ENCODE measurements around the gene CDK4.
"Not testable (repeated sequence)": the region's sequence is repeated elsewhere in the genome, so short reads cannot be mapped to it uniquely, and the experiment has no call there.

Gene CDK4

DNA sequence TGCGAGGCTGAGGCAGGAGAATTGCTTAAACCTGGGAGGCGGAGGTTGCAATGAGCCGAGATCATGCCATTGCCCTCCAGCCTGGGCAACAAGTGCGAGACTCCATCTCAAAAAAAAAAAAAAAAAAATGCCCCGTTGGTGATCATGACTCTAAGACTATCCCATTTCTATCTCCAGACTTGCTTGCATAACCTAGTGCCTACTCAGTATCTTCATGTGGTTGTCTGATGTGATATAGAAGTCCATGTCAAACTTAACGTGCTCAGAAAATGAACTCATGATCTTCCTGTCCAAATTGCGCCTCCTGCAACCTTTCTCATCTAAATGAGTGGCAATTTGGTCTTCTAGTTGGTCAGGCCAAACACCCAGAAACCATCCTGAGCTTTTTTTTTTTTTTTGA is 25.8 kb upstream of the CDK4 start:
- no peak overlapping the region for H3K27ac ChIP-seq

GRCh38 chr12:57777367-57777766 is 25.3 kb upstream of the CDK4 start:
- no peak for TF ChIP-seq ZFX (IDR thresholded peaks at IDR 0.05; ENCODE audit: borderline replicate concordance)
- TF ChIP-seq CTCF (IDR thresholded peaks at IDR 0.05) = no peak
- H3K27ac ChIP-seq = no peak overlapping the region

More for the DNA sequence above, 25.8 kb upstream of the CDK4 start:
- TF ChIP-seq CTCF (IDR thresholded peaks at IDR 0.05) (no peak), ZFX (IDR thresholded peaks at IDR 0.05; ENCODE audit: borderline replicate concordance) (no peak)

DNA sequence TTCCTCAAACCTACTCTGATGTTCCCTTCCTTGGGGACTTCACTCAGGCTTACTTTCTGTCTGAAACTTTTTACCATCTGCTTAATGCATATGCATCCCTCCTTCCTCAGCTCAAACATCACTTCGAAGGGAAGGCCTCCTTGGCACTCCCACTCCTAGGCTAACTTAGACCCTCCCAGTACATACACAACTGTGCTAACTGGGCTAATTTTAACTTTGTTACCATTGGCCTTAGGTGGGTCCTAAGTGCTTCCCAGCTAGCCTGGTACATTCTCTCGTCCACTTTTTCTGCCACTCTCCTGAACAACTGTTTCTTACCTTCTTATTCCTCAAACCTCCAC is 24.1 kb upstream of the CDK4 start:
- H3K27ac ChIP-seq = no peak overlapping the region
- TF ChIP-seq ZFX (IDR thresholded peaks at IDR 0.05; ENCODE audit: borderline replicate concordance) = no peak
- no peak; the same call in 1 of the 2 replicates for TF ChIP-seq CTCF (IDR thresholded peaks at IDR 0.05)

- peak; percentile 13 for TF ChIP-seq CTCF (IDR thresholded peaks at IDR 0.05)
- no peak for TF ChIP-seq ZFX (IDR thresholded peaks at IDR 0.05; ENCODE audit: borderline replicate concordance)
- no peak overlapping the region for H3K27ac ChIP-seq
Observed at GRCh38 chr12:57775563-57776246, 23.6 kb upstream of the CDK4 start.

- TF ChIP-seq CTCF (IDR thresholded peaks at IDR 0.05) (no peak), ZFX (IDR thresholded peaks at IDR 0.05; ENCODE audit: borderline replicate concordance) (no peak)
- H3K27ac ChIP-seq = no peak overlapping the region
Observed at GRCh38 chr12:57775044-57775443, 22.9 kb upstream of the CDK4 start.

DNA sequence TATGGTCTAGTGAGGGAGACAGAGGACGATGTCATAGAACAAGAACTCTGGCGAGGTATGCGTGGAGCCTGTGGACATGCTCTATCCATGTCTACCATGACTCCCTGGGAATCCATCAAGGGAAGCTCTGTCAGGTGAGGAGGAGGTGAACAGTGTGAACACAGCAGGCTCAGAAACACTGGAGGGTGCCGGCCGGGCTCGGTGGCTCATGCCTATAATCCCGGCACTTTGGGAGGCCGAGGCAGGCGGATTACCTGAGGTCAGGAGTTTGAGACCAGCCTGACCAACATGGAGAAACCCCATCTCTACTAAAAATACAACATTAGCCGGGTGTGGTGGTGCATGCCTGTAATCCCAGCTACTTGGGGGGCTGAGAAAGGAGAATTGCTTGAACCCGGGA is 22.5 kb upstream of the CDK4 start:
- H3K27ac ChIP-seq = not testable (repeated sequence)

- H3K27ac ChIP-seq = peak within 1 kb of the TSS; percentile 95
- no peak for TF ChIP-seq ZFX (IDR thresholded peaks at IDR 0.05; ENCODE audit: borderline replicate concordance)
- TF ChIP-seq CTCF (IDR thresholded peaks at IDR 0.05) = no peak
Observed at GRCh38 chr12:57772429-57773322, 20.6 kb upstream of the CDK4 start, which contains the start of gene EEF1AKMT3. EEF1AKMT3 (plus strand) TSS chr12:57772614; CDS start chr12:57772725, 111 bp downstream.
